GM19023 (cell line): ENCODE results near the gene TXNDC8.
"Not testable (repeated sequence)": the region's sequence is repeated elsewhere in the genome, so short reads cannot be mapped to it uniquely, and the experiment has no call there.

Experiments
- ATAC-seq: cut with Tn5 transposase; IDR thresholded peaks from one replicate; pipeline ENCODE4 v1.9.1; 2021; ENCODE audit warnings: mild to moderate bottlenecking, moderate library complexity; ENCODE audit not compliant: unreplicated experiment

TXNDC8 gene

GRCh38 chr9:110337727-110338126 lies at the start of gene TXNDC8:
Gene TXNDC8, minus strand, starts transcription at chr9:110337863.
- ATAC-seq: no peak

GRCh38 chr9:110383491-110383890 lies 45.8 kb upstream of the TXNDC8 start:
- ATAC-seq: no peak

GRCh38 chr9:110382731-110383130 lies 45.1 kb upstream of the TXNDC8 start:
- no peak for ATAC-seq

GRCh38 chr9:110371411-110372007 lies 33.8 kb upstream of the TXNDC8 start:
- no peak for ATAC-seq

GRCh38 chr9:110370315-110370714 lies 32.7 kb upstream of the TXNDC8 start:
- ATAC-seq: no peak

GRCh38 chr9:110364451-110364850 lies 26.8 kb upstream of the TXNDC8 start:
- ATAC-seq: no peak

GRCh38 chr9:110358992-110359391 lies 21.3 kb upstream of the TXNDC8 start:
- not testable (repeated sequence) for ATAC-seq

- no peak for ATAC-seq
Observed at GRCh38 chr9:110357505-110357904, 19.8 kb upstream of the TXNDC8 start.

GRCh38 chr9:110356639-110357395 lies 19.2 kb upstream of the TXNDC8 start:
- ATAC-seq: no peak

- no peak for ATAC-seq
Observed at GRCh38 chr9:110355911-110356310, 18.2 kb upstream of the TXNDC8 start.

- ATAC-seq: no peak
Observed at GRCh38 chr9:110351009-110351467, 13.4 kb upstream of the TXNDC8 start.

- no peak for ATAC-seq
Observed at GRCh38 chr9:110346325-110346724, 8.7 kb upstream of the TXNDC8 start.

GRCh38 chr9:110344821-110345220 lies 7.2 kb upstream of the TXNDC8 start:
- no peak for ATAC-seq

GRCh38 chr9:110343551-110343950 lies 5.9 kb upstream of the TXNDC8 start:
- no peak for ATAC-seq

GRCh38 chr9:110340306-110340705 lies 2.6 kb upstream of the TXNDC8 start:
- ATAC-seq: no peak

- ATAC-seq: no peak
Observed at GRCh38 chr9:110338143-110338542, 480 bp upstream of the TXNDC8 start.

GRCh38 chr9:110336363-110336762 lies 1.3 kb downstream of the TXNDC8 start:
- no peak for ATAC-seq

- ATAC-seq: no peak
Observed at GRCh38 chr9:110334871-110335270, 2.8 kb downstream of the TXNDC8 start.

GRCh38 chr9:110334183-110334582 lies 3.5 kb downstream of the TXNDC8 start:
- no peak for ATAC-seq

GRCh38 chr9:110332766-110333165 lies 4.9 kb downstream of the TXNDC8 start:
- ATAC-seq: no peak

- no peak for ATAC-seq
Observed at GRCh38 chr9:110330484-110331105, 7.1 kb downstream of the TXNDC8 start.

- ATAC-seq: no peak
Observed at GRCh38 chr9:110329639-110330230, 7.9 kb downstream of the TXNDC8 start.
